A673 (cell line): Measurements from ENCODE around the gene C16orf54. TPM values are rescaled to one million over a fixed set of nuclear protein-coding genes. Genes with fewer than 3 reads are reported as not detected.

Experiments used
- BruUV-seq: library from RNA; stranded (reverse); fragments of 400-500 nt; replicated peaks from 2 replicates; lab custom pipeline; 2021; lab: Mats Ljungman, UMichigan
- CTCF ChIA-PET: fragments of 300-600 bp; sonication (Branson Sonifier 250); formaldehyde crosslinking; loops from one replicate; lab custom pipeline; 2022; ENCODE audit warnings: antibody characterized with exemption; lab: Charles Lee
- POLR2A ChIA-PET: fragments of 300-600 bp; sonication (Branson Sonifier 250); formaldehyde crosslinking; loops from one replicate; lab custom pipeline; 2022; ENCODE audit warnings: antibody characterized with exemption; ENCODE audit not compliant: low non-redundant PET; lab: Charles Lee
- DNase-seq: peaks from one replicate; pipeline ENCODE4 v3.0.0-alpha.2; 2015; ENCODE audit warnings: low spot score
- H3K27ac ChIP-seq: fragments of 200-600 bp; sonication (generic); 2 replicates; pipeline ENCODE4 v1.5.1; 2016; ENCODE audit warnings: mixed run types, low read depth, mild to moderate bottlenecking, mixed read lengths, antibody characterized with exemption, low read length; ENCODE audit not compliant: poor library complexity, severe bottlenecking
- H3K27me3 ChIP-seq: fragments of 200-600 bp; sonication (generic); replicated peaks from 2 replicates; pipeline ENCODE4 v1.6.1; 2017; ENCODE audit warnings: mixed run types, low read depth, mild to moderate bottlenecking, mixed read lengths, antibody characterized with exemption, low read length; ENCODE audit not compliant: insufficient read depth, poor library complexity
- H3K36me3 ChIP-seq: fragments of 200-600 bp; sonication (generic); 2 replicates; pipeline ENCODE4 v1.6.1; 2016; ENCODE audit warnings: mixed run types, mild to moderate bottlenecking, mixed read lengths, antibody characterized with exemption, low read length; ENCODE audit not compliant: insufficient read depth, poor library complexity, severe bottlenecking
- H3K4me1 ChIP-seq: fragments of 200-600 bp; sonication (generic); 2 replicates; pipeline ENCODE4 v1.6.1; 2017; ENCODE audit warnings: mixed run types, mild to moderate bottlenecking, mixed read lengths, antibody characterized with exemption, low read length; ENCODE audit not compliant: insufficient read depth, poor library complexity, severe bottlenecking
- H3K4me3 ChIP-seq: fragments of 200-600 bp; sonication (generic); 2 replicates; pipeline ENCODE4 v1.5.1; 2016; ENCODE audit warnings: low read depth, mixed run types, mild to moderate bottlenecking, mixed read lengths, low read length; ENCODE audit not compliant: poor library complexity, severe bottlenecking
- H3K9me3 ChIP-seq: fragments of 200-600 bp; sonication (generic); 2 replicates; pipeline ENCODE4 v1.6.1; 2016; ENCODE audit warnings: mixed run types, low read depth, mild to moderate bottlenecking, mixed read lengths, antibody characterized with exemption, low read length; ENCODE audit not compliant: poor library complexity, severe bottlenecking
- CTCF ChIP-seq: fragments of 300-800, 200-600 bp; sonication (generic); conservative IDR thresholded peaks from 2 replicates; pipeline ENCODE4 v1.5.1; 2017; ENCODE audit warnings: low read depth, mild to moderate bottlenecking, antibody characterized with exemption, low read length, moderate library complexity, mixed read lengths
- EZH2 ChIP-seq: fragments of 200-600 bp; sonication (generic); IDR thresholded peaks from 2 replicates; pipeline ENCODE4 v1.6.1; 2017; ENCODE audit warnings: borderline replicate concordance, low read depth, mild to moderate bottlenecking, mixed read lengths, antibody characterized with exemption, low read length; ENCODE audit not compliant: poor library complexity, severe bottlenecking
- intact Hi-C: fragments of 100-400 bp; cut with micrococcal nuclease; formaldehyde crosslinking; loops from one replicate; pipeline ENCODE4 v1.10.0; 2022; ENCODE audit not compliant: unreplicated experiment
- total RNA-seq: library from RNA; stranded (reverse); gene quantifications from 2 replicates; pipeline ENCODE4 v1.2.3, GENCODE V29; 2021

C16orf54 gene
- total RNA-seq, 1 experiment from 2014 or later = not detected

- H3K4me1 ChIP-seq = no peaks in the 10 kb centered on the region
- intact Hi-C loops = no loop called here
Measured at GRCh38 chr16:29770250-29770929, 24.6 kb upstream of the C16orf54 start.

GRCh38 chr16:29769507-29769906, 23.7 kb upstream of the C16orf54 start:
- H3K36me3 ChIP-seq = no peaks in the 10 kb centered on the region
- TF ChIP-seq EZH2 (no peak), CTCF (no peak)

More at GRCh38 chr16:29770250-29770929, 24.6 kb upstream of the C16orf54 start:
- Histone ChIP-seq H3K4me3 (no peak overlapping the region), H3K9me3 (no peaks in the 10 kb centered on the region), H3K36me3 (no peaks in the 10 kb centered on the region), H3K27me3 (no peaks in the 10 kb centered on the region), H3K27ac (no peak overlapping the region)
- ChIA-PET CTCF (interaction anchor here (1.0 kb wide), 1 partner anchor 413 kb away, joined by 3 read pairs; the partner anchor contains the start of gene CORO1A), POLR2A (no interaction called here)
- DNase-seq = no peak
- no TSS peak for BruUV-seq
- no peak for TF ChIP-seq CTCF
- no peak for TF ChIP-seq EZH2

DNA sequence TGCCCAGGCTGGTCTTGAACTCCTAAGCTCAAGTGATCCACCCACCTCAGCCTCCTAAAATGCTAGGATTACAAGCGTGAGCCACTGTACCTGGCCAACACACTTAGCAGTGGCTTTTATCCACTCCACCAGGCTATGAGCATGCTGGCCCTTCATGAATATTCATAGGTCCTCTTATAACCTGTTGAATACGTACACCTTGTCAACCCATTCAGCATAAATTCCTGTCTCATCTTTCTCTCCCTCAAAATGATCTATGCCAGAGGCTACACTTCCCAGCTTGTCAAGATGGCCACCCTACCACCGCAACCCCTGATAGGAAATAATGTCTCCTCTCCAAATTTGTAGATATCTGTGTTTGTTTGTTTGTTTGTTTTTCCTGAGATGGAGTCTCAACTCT, 21.3 kb upstream of the C16orf54 start:
- CTCF ChIA-PET = no interaction called here
- no peak for TF ChIP-seq EZH2
- Histone ChIP-seq H3K36me3 (no peaks in the 10 kb centered on the region), H3K27me3 (no peaks in the 10 kb centered on the region), H3K9me3 (no peaks in the 10 kb centered on the region), H3K4me3 (no peak overlapping the region), H3K27ac (no peak overlapping the region), H3K4me1 (no peaks in the 10 kb centered on the region)
- POLR2A ChIA-PET = no interaction called here
- DNase-seq = no peak
- intact Hi-C loops = no loop called here
- BruUV-seq = no TSS peak

More at GRCh38 chr16:29769507-29769906, 23.7 kb upstream of the C16orf54 start:
- BruUV-seq = no TSS peak
- intact Hi-C loops = no loop called here
- POLR2A ChIA-PET = no interaction called here
- CTCF ChIA-PET = interaction anchor here (1.0 kb wide), 1 partner anchor 414 kb away, joined by 3 read pairs; the partner anchor contains the start of gene CORO1A
- H3K4me1 ChIP-seq = no peaks in the 10 kb centered on the region
- no peak overlapping the region for H3K4me3 ChIP-seq
- no peak overlapping the region for H3K27ac ChIP-seq
- no peaks in the 10 kb centered on the region for H3K27me3 ChIP-seq
- no peak for DNase-seq
- no peaks in the 10 kb centered on the region for H3K9me3 ChIP-seq

GRCh38 chr16:29766571-29766970, 20.8 kb upstream of the C16orf54 start:
- ChIA-PET CTCF (no interaction called here), POLR2A (no interaction called here)
- Histone ChIP-seq H3K27ac (no peak overlapping the region), H3K27me3 (no peaks in the 10 kb centered on the region), H3K4me1 (no peaks in the 10 kb centered on the region), H3K9me3 (no peaks in the 10 kb centered on the region), H3K36me3 (no peaks in the 10 kb centered on the region), H3K4me3 (no peak overlapping the region)
- no peak for TF ChIP-seq CTCF
- TF ChIP-seq EZH2 = no peak
- intact Hi-C loops = no loop called here
- DNase-seq = no peak
- no TSS peak for BruUV-seq
